ENCODE measurements around the gene INPPL1. TPM values are rescaled to one million over a fixed set of nuclear protein-coding genes. Genes with fewer than 3 reads are reported as not detected.
A peak's percentile ranks its signal among the peaks of the same experiment; 100 is the strongest.

The INPPL1 gene
- total RNA-seq, 1 experiment from 2014 or later, result 214 TPM

- no CpG with 5 or more reads among the region's 58 CpGs for WGBS (ENCODE audit: extremely low coverage, insufficient read length, low lambda C conversion rate)
- Histone ChIP-seq H3K4me1 (ENCODE audit: insufficient read depth, low read length) (peaks cover 6% of the 10 kb centered on the region; the same call in 1 of the 2 replicates), H2BK120ac (ENCODE audit: low read depth, low read length, poor library complexity, severe bottlenecking) (no peak overlapping the region), H3K27me3 (ENCODE audit: insufficient read depth, low read length) (peaks cover 80% of the 10 kb centered on the region), H3K23ac (ENCODE audit: insufficient read length, low read depth, low read length) (no peak overlapping the region), H4K91ac (ENCODE audit: insufficient read length, low read depth, low read length) (no peak overlapping the region), H2BK20ac (ENCODE audit: low read depth, low read length, poor library complexity, severe bottlenecking) (no peak overlapping the region), H3K79me1 (ENCODE audit: insufficient read depth, low read depth, low read length, poor library complexity, severe bottlenecking) (no peaks in the 10 kb centered on the region), H3K14ac (ENCODE audit: insufficient read depth, low read length) (no peak overlapping the region), H3T11ph (ENCODE audit: low read length) (no peak overlapping the region), H3K9ac (ENCODE audit: extremely low read depth, insufficient read length, low read length) (no peak overlapping the region), H3K79me2 (ENCODE audit: insufficient read depth, low read length) (no peaks in the 10 kb centered on the region), H2BK12ac (ENCODE audit: insufficient read length, low read depth, low read length) (no peak overlapping the region), H3K4ac (ENCODE audit: low read depth, low read length) (no peak overlapping the region), H4K20me1 (ENCODE audit: control insufficient read depth, insufficient read depth, insufficient read length) (peaks cover 2% of the 10 kb centered on the region), H2BK5ac (ENCODE audit: insufficient read length, low read length) (no peak overlapping the region), H3K56ac (ENCODE audit: insufficient read length, low read depth, low read length) (no peak overlapping the region), H2BK15ac (ENCODE audit: low read depth, low read length) (no peak overlapping the region), H3K18ac (ENCODE audit: insufficient read length, low read depth, low read length) (no peak overlapping the region), H3K23me2 (ENCODE audit: insufficient read length, low read depth, low read length, poor library complexity, severe bottlenecking) (peaks cover 29% of the 10 kb centered on the region), H3K4me2 (ENCODE audit: insufficient read depth, insufficient read length, low read length) (no peak overlapping the region), H4K8ac (replicated peaks; ENCODE audit: insufficient read length, low read depth, low read length) (no peak overlapping the region), H2AK5ac (ENCODE audit: insufficient read length, low read length) (no peak overlapping the region), H4K5ac (ENCODE audit: insufficient read length, low read depth, low read length) (no peak overlapping the region), H2AFZ (ENCODE audit: low read length) (no peak overlapping the region), H3K27ac (ENCODE audit: insufficient read length, low read depth, low read length) (no peak overlapping the region), H3K9me3 (ENCODE audit: control insufficient read depth, low read depth, low read length) (no peaks in the 10 kb centered on the region)
- Mint-ChIP-seq H3K4me3 (peak overlapping the region; percentile 59 to 77), H3K4me1 (peaks cover 26 to 43% of the 10 kb centered on the region in 2 experiments), H3K9me3 (peaks cover 0 to 6% of the 10 kb centered on the region in 2 experiments; a peak in 3 of 5 replicates), H3K27ac (peak overlapping the region in 1 of 3 experiments; percentile 3; a peak in 1 of 7 replicates), H3K36me3 (ENCODE audit: insufficient read depth in 1 of 3, low read depth in 3 of 3) (peaks cover 0 to 5% (median 4%) of the 10 kb centered on the region in 3 experiments; a peak in 4 of 7 replicates), H3K27me3 (ENCODE audit: low read depth) (peaks cover 42% of the 10 kb centered on the region)
- TF ChIP-seq CTCF (conservative IDR thresholded peaks at IDR 0.05), result no peak
- peak; percentile 26 for DNase-seq
These were observed 18.8 kb downstream of the INPPL1 start for GRCh38 chr11:72243173-72244059.
